ENCODE data around the gene STARD6.
"Not testable (repeated sequence)": the region's sequence is repeated elsewhere in the genome, so short reads cannot be mapped to it uniquely, and the experiment has no call there.

The STARD6 gene

GRCh38 chr18:54335638-54336173, 22.0 kb downstream of the STARD6 start:
- no peak for DNase-seq

DNA sequence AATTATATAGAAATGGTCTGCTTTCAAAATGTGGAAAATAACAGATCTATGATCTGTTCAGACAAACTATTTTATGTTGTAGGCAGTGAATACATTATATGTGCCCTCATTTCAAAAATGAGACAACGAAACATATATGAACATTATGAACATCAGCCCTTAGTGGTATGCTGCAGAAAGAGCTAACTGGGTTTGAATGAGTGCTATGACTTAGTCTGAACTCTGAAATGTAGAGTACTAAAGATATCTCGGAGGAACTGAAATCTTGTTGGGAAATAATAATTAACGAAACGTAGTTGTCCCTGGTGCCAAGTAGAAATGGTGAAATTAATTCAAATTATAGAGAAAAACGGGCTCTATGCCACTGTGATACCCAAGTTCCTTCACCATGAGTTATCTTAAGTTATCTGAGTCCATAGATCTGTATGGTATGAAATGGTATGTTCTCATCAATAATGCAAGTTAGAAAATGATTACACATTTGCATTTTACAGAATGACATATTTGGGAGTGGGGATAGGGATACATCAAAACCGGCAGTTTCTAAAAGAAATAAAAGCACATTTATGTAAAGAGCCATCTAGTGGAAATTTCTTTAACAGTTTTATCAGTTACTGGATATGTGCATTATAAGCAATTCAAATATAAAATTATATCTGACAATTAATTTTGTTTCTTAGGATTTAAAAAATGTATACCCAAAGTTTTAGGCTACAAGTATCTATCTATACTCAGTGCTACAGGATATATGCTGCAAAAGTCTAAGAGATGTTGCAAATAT, 26.7 kb downstream of the STARD6 start:
- DNase-seq: no peak

GRCh38 chr18:54329787-54330186, 27.9 kb downstream of the STARD6 start:
- no peak for DNase-seq

GRCh38 chr18:54327818-54328217, 29.8 kb downstream of the STARD6 start:
- DNase-seq: no peak

DNA sequence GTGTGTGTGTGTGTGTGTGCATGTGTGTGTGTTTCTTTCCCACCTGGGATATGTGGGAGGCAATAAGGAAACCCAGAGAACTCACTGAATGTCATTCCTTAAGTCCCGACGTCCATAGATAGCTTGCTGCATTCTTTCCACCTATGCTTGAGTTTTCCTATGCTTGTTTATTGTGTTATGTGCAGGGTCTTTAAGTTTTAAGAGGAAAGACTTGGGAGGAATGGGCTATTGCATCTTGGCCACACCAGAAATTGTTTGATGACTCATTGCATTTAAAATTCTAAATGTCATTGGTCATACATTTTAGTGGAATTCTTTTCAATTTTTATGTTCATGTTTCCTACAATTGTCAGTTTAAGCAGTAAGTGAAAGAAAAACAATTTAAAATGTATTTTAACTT, 33.7 kb downstream of the STARD6 start:
- DNase-seq: no peak

DNA sequence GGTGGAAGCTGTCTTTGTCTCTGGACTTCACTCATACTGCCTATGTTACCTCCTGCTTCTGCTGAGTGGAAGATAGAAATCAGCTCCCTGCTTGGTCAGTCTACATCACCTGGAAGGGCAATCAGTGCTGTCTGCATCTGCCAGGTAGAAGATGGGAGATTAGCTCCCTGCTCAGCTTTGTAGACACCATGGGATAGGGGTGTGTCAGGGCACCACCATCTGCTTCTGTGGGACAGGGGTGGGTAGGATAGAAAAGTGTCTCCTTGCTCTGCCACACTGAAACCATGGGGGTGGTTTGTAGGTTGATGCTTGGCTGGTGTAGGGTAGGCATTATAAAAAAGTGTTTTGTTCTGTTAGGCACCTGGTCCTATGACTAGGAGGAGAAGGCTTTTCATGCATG, 34.1 kb downstream of the STARD6 start:
- DNase-seq: no peak

- no peak for DNase-seq
Observed at GRCh38 chr18:54316071-54316820, 41.4 kb downstream of the STARD6 start.

- not testable (repeated sequence) for DNase-seq
Observed at GRCh38 chr18:54309564-54309963, 48.1 kb downstream of the STARD6 start.

GRCh38 chr18:54303408-54303807, 54.2 kb downstream of the STARD6 start:
- DNase-seq: no peak

GRCh38 chr18:54298991-54299390, 58.7 kb downstream of the STARD6 start:
- not testable (repeated sequence) for DNase-seq

GRCh38 chr18:54296062-54296461, 61.6 kb downstream of the STARD6 start:
- DNase-seq: no peak

- DNase-seq: no peak
Observed at GRCh38 chr18:54294274-54294673, 63.4 kb downstream of the STARD6 start.

DNA sequence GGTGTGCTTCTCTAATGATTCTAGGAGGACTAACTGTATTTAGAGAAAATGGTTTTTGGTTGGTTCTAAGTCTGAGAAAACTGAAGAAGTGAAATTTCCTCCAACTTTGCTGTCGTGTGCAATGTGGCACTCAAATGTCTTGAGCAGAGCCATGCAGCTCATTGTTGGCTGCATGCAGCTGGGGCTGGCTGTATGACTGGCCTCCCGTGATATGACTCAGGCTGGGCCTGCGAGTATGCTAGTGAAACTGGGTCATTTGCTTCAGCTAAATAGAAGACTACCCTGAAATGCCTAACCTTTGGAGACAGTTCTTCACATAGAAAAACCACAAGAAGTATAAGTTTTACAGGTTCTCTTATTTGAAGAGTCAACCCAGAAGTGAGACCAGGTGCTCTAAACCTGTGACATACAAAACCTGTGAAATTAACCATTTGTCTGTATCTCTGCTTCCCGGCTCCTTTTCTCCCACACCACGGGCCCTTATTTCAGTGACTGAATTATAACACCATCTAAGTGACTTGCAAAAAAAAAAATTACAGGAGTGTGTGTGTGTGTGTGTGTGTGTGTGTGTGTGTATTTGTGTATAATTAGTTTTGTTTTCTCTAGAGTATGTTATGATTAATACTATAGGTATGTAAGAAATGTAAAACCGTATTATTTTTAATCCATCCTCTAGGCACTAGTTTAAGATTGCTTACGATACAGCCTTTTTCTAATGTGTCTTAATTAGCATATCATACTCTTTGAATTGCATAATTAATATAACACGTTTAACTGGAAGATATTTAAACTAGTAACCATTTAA, 72.5 kb downstream of the STARD6 start:
- no peak for DNase-seq

GRCh38 chr18:54284535-54284934, 73.1 kb downstream of the STARD6 start:
- no peak for DNase-seq

DNA sequence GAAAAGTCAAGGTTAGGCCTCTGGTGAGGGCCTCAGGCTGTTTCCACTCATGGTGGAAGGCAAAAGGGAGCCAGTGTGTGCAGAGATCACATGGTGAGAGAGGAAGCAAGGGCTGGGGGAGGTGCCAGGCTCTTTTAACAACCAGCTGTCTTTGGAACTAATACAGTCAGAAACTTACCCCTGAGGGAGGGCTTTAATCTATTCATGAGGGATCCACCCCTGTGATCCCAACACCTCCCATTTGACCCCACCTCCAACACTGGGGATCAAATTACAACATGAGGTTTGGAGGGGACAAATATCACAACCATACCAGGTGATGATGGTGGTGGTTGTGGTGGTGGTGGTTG, 77.5 kb downstream of the STARD6 start:
- no peak for DNase-seq

- DNase-seq: no peak
Observed at GRCh38 chr18:54279477-54280219, 78.0 kb downstream of the STARD6 start.

GRCh38 chr18:54278615-54279014, 79.0 kb downstream of the STARD6 start:
- no peak for DNase-seq

- DNase-seq: no peak
Observed at GRCh38 chr18:54277899-54278298, 79.8 kb downstream of the STARD6 start.
